ENCODE data around the gene GRM5.

The GRM5 gene

DNA sequence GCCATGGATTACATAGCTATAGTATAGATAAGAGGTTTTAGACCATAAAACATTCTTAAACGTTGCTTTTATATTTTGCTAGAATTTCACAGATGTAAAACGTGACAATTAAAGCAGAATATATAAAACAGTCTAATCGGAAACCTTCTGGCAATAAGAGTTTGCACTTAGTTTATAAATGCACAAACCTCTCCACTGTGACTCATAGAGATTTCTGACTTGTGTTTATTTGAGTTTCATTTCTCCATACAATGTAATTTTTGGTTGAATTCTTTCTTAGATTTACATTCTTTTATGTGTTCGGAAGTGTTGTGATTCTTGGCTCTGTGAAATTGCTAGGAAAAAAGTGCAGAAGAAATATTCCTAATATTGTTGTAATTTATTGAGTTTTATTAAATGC lies 439.6 kb downstream of the GRM5 start:
- TF ChIP-seq SIN3A (IDR thresholded peaks at IDR 0.05; ENCODE audit: borderline replicate concordance, insufficient read depth, low read length): no peak
- TF ChIP-seq, protein P1, sequence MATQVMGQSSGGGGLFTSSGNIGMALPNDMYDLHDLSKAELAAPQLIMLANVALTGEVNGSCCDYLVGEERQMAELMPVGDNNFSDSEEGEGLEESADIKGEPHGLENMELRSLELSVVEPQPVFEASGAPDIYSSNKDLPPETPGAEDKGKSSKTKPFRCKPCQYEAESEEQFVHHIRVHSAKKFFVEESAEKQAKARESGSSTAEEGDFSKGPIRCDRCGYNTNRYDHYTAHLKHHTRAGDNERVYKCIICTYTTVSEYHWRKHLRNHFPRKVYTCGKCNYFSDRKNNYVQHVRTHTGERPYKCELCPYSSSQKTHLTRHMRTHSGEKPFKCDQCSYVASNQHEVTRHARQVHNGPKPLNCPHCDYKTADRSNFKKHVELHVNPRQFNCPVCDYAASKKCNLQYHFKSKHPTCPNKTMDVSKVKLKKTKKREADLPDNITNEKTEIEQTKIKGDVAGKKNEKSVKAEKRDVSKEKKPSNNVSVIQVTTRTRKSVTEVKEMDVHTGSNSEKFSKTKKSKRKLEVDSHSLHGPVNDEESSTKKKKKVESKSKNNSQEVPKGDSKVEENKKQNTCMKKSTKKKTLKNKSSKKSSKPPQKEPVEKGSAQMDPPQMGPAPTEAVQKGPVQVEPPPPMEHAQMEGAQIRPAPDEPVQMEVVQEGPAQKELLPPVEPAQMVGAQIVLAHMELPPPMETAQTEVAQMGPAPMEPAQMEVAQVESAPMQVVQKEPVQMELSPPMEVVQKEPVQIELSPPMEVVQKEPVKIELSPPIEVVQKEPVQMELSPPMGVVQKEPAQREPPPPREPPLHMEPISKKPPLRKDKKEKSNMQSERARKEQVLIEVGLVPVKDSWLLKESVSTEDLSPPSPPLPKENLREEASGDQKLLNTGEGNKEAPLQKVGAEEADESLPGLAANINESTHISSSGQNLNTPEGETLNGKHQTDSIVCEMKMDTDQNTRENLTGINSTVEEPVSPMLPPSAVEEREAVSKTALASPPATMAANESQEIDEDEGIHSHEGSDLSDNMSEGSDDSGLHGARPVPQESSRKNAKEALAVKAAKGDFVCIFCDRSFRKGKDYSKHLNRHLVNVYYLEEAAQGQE (IDR thresholded peaks at IDR 0.05; ENCODE audit: insufficient read depth in 1 of 2, low read depth in 2 of 2, low read length in 2 of 2): no peak
- TF ChIP-seq POLR2AphosphoS5 (IDR thresholded peaks at IDR 0.05; ENCODE audit: low read depth, low read length): no peak
- TF ChIP-seq FOXP2 (optimal IDR thresholded peaks at IDR 0.05; ENCODE audit: borderline replicate concordance, extremely low read depth, extremely low read length, insufficient read depth): no peak

DNA sequence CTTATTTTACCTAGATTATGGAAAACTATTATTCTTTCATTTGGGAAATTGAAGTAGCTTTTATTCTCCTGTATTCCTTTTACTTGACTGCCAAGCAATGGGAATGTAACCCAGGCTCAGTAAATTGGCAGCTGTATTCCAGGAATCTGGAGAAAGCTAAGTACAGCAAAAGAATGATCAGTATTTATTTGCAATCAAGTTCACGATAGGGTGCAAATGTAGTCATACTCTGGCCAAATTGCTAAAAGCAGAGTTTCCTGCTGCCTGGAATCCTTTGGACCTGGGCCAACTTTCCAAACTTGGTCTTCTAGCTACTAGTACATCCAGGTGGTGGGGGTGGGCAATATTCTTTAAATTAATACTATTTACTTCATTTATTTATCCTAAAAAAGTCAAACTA lies 442.3 kb downstream of the GRM5 start:
- TF ChIP-seq POLR2AphosphoS5 (IDR thresholded peaks at IDR 0.05; ENCODE audit: low read depth, low read length) (no peak), FOXP2 (optimal IDR thresholded peaks at IDR 0.05; ENCODE audit: borderline replicate concordance, extremely low read depth, extremely low read length, insufficient read depth) (no peak), TAF1 (IDR thresholded peaks at IDR 0.05; ENCODE audit: borderline replicate concordance, insufficient read depth, low read length) (no peak), SIN3A (IDR thresholded peaks at IDR 0.05; ENCODE audit: borderline replicate concordance, insufficient read depth, low read length) (no peak)
- TF ChIP-seq, protein P1 (IDR thresholded peaks at IDR 0.05; ENCODE audit: insufficient read depth in 1 of 2, low read depth in 2 of 2, low read length in 2 of 2): no peak

GRCh38 chr11:88620568-88621130 lies 445.1 kb downstream of the GRM5 start:
- TF ChIP-seq FOXP2 (optimal IDR thresholded peaks at IDR 0.05; ENCODE audit: borderline replicate concordance, extremely low read depth, extremely low read length, insufficient read depth) (no peak), TAF1 (IDR thresholded peaks at IDR 0.05; ENCODE audit: borderline replicate concordance, insufficient read depth, low read length) (no peak)

DNA sequence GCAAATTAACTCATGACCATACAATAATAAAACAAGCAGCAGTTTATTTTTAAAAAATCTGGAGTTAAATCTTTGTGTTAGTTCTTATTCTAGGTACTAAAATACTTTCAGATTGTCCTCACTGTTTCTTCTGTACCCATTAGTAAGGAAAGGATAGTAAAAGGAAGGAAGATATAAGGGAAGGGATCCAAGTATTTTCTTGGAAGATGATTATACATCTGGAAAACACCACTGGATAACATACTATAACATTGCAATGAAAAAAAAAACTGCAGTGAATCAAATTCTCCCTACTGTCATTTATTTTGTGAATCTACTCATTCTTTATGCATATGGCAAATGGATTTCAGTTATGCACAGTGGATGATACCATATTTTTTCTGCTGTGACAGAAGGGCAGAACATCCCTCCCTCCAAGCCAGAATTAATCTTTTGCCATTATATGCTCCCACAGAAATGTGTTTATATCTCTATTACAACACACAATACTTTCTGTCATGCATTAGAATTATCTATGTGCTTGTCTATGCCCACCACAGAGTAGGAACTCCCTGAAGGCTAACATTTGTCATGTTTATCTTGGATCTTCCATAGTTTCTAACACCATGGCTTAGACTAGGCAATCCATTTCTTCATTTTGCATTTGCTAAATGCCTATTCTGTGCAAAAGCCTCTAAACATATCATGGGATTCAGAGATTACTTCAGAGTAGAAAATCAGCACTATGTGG lies 446.0 kb downstream of the GRM5 start:
- TF ChIP-seq FOXP2 (optimal IDR thresholded peaks at IDR 0.05; ENCODE audit: borderline replicate concordance, extremely low read depth, extremely low read length, insufficient read depth) (no peak), POLR2AphosphoS5 (IDR thresholded peaks at IDR 0.05; ENCODE audit: low read depth, low read length) (no peak), TAF1 (IDR thresholded peaks at IDR 0.05; ENCODE audit: borderline replicate concordance, insufficient read depth, low read length) (no peak), SIN3A (IDR thresholded peaks at IDR 0.05; ENCODE audit: borderline replicate concordance, insufficient read depth, low read length) (no peak)
- TF ChIP-seq, protein P1 (IDR thresholded peaks at IDR 0.05; ENCODE audit: insufficient read depth in 1 of 2, low read depth in 2 of 2, low read length in 2 of 2): no peak

DNA sequence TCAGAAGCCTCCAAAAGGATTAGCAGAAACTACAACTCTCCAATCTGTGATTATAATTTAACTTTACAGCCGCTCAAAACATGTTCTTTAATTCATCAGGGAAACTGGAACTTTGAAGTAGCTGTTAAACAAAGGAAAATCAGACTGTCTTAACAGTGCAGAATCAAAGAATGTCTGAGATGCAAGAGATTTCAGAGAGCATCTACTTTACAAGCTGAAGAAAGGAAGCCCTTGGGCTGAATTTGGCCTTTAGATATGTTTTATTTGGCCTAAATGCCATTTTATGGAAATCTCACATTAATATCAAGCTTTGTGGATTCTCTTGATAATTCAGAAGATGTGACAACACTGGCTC lies 446.7 kb downstream of the GRM5 start:
- no peak for TF ChIP-seq POLR2AphosphoS5 (IDR thresholded peaks at IDR 0.05; ENCODE audit: low read depth, low read length)

- no peak for TF ChIP-seq SIN3A (IDR thresholded peaks at IDR 0.05; ENCODE audit: borderline replicate concordance, insufficient read depth, low read length)
- TF ChIP-seq, protein P1 (IDR thresholded peaks at IDR 0.05; ENCODE audit: insufficient read depth in 1 of 2, low read depth in 2 of 2, low read length in 2 of 2): no peak
- no peak for TF ChIP-seq POLR2AphosphoS5 (IDR thresholded peaks at IDR 0.05; ENCODE audit: low read depth, low read length)
- no peak for TF ChIP-seq FOXP2 (optimal IDR thresholded peaks at IDR 0.05; ENCODE audit: borderline replicate concordance, extremely low read depth, extremely low read length, insufficient read depth)
- TF ChIP-seq TAF1 (IDR thresholded peaks at IDR 0.05; ENCODE audit: borderline replicate concordance, insufficient read depth, low read length): no peak
These were observed 447.3 kb downstream of the GRM5 start for GRCh38 chr11:88618327-88619070.
